H1 (cell line): ENCODE results near the gene C3.

Experiments used
- CTCF ChIP-seq, 3 experiments: IDR thresholded peaks; 1 replicate in 2 of 3; 2 replicates in 1 of 3; pipeline versions ENCODE4 v1.5.1 to v1.6.1; 2011; ENCODE audit warnings: low read length in 3 of 3, mild to moderate bottlenecking in 3 of 3, inconsistent platforms in 2 of 3, low read depth in 1 of 3, moderate library complexity in 1 of 3; ENCODE audit not compliant: insufficient read depth in 1 of 3; ENCODE audit errors: control extremely low read depth in 1 of 3
- EP300 ChIP-seq, 2 experiments: IDR thresholded peaks; 1 replicate in 1 of 2; 2 replicates in 1 of 2; pipeline ENCODE4 v1.6.1; 2011 to 2012; ENCODE audit warnings: low read depth in 2 of 2, low read length in 2 of 2, mild to moderate bottlenecking in 2 of 2, borderline replicate concordance in 1 of 2, inconsistent platforms in 1 of 2, moderate library complexity in 1 of 2
- NANOG ChIP-seq: IDR thresholded peaks from 2 replicates; pipeline ENCODE4 v1.6.1; 2011; ENCODE audit warnings: low read length, low read depth, mild to moderate bottlenecking, inconsistent platforms; ENCODE audit not compliant: insufficient read depth, poor library complexity, severe bottlenecking
- POLR2AphosphoS5 ChIP-seq: IDR thresholded peaks from 2 replicates; pipeline ENCODE4 v1.6.1; 2011; ENCODE audit warnings: low read depth, low read length

- TF ChIP-seq EP300 (IDR thresholded peaks at IDR 0.05; ENCODE audit: borderline replicate concordance in 1 of 2, low read depth in 2 of 2, low read length in 2 of 2), result no peak
- no peak for TF ChIP-seq NANOG
- TF ChIP-seq CTCF (IDR thresholded peaks at IDR 0.05; ENCODE audit: control extremely low read depth in 1 of 3, insufficient read depth in 1 of 3, low read depth in 1 of 3, low read length in 3 of 3), result no peak
- TF ChIP-seq POLR2AphosphoS5, result no peak
These were observed 71.3 kb downstream of the C3 start for GRCh38 chr19:6649185-6649584.
